ENCODE results near the gene CNTLN.
"Not testable (repeated sequence)": the region's sequence is repeated elsewhere in the genome, so short reads cannot be mapped to it uniquely, and the experiment has no call there.

CNTLN gene

GRCh38 chr9:17204611-17205152, 69.8 kb downstream of the CNTLN start:
- no peak for DNase-seq

- no peak for DNase-seq
Observed at GRCh38 chr9:17216011-17216410, 81.2 kb downstream of the CNTLN start.

- no peak for DNase-seq
Observed at GRCh38 chr9:17216646-17217045, 81.8 kb downstream of the CNTLN start.

- no peak for DNase-seq
Observed at GRCh38 chr9:17217272-17217671, 82.4 kb downstream of the CNTLN start.

- no peak for DNase-seq
Observed at GRCh38 chr9:17219261-17219660, 84.4 kb downstream of the CNTLN start.

- no peak for DNase-seq
Observed at GRCh38 chr9:17222932-17223331, 88.1 kb downstream of the CNTLN start.

- no peak for DNase-seq
Observed at GRCh38 chr9:17225407-17225806, 90.6 kb downstream of the CNTLN start.

GRCh38 chr9:17229945-17230560, 95.2 kb downstream of the CNTLN start:
- no peak for DNase-seq

- no peak for DNase-seq
Observed at GRCh38 chr9:17230646-17231045, 95.8 kb downstream of the CNTLN start.

GRCh38 chr9:17236147-17236546, 101.3 kb downstream of the CNTLN start:
- DNase-seq = no peak

- no peak for DNase-seq
Observed at GRCh38 chr9:17246770-17247169, 111.9 kb downstream of the CNTLN start.

GRCh38 chr9:17251100-17251499, 116.3 kb downstream of the CNTLN start:
- DNase-seq = no peak

GRCh38 chr9:17268531-17269188, 133.8 kb downstream of the CNTLN start:
- not testable (repeated sequence) for DNase-seq

GRCh38 chr9:17269799-17270198, 135.0 kb downstream of the CNTLN start:
- DNase-seq = no peak

- DNase-seq = peak in 1 of 2 donors; percentile 9
Observed at GRCh38 chr9:17272536-17272935, 137.7 kb downstream of the CNTLN start.

- no peak for DNase-seq
Observed at GRCh38 chr9:17280350-17281012, 145.6 kb downstream of the CNTLN start.

GRCh38 chr9:17290673-17291072, 155.8 kb downstream of the CNTLN start:
- DNase-seq = not testable (repeated sequence)

- DNase-seq = no peak
Observed at GRCh38 chr9:17291766-17292165, 156.9 kb downstream of the CNTLN start.

- no peak for DNase-seq
Observed at GRCh38 chr9:17293685-17294084, 158.8 kb downstream of the CNTLN start.

GRCh38 chr9:17294822-17295624, 160.2 kb downstream of the CNTLN start:
- no peak for DNase-seq

GRCh38 chr9:17315341-17315740, 180.5 kb downstream of the CNTLN start:
- DNase-seq = no peak

- DNase-seq = no peak
Observed at GRCh38 chr9:17318821-17319320, 184.0 kb downstream of the CNTLN start.

GRCh38 chr9:17319864-17320263, 185.0 kb downstream of the CNTLN start:
- DNase-seq = no peak

All from bone marrow (tissue), 2 donors.